ENCODE data around the gene CCER1. TPM values are rescaled to one million over a fixed set of nuclear protein-coding genes. Genes with fewer than 3 reads are reported as not detected.

The CCER1 gene
- total RNA-seq, 4 donors from 2014 or later, result not detected

GRCh38 chr12:90970471-90970870 lies 15.5 kb upstream of the CCER1 start:
- TF ChIP-seq CTCF (IDR thresholded peaks at IDR 0.05) (no peak), POLR2A (IDR thresholded peaks at IDR 0.05) (no peak)
- H3K9me3 ChIP-seq, result no peaks in the 10 kb centered on the region
- H3K27me3 ChIP-seq, result no peaks in the 10 kb centered on the region
- H3K36me3 ChIP-seq, result no peaks in the 10 kb centered on the region
- no peak overlapping the region for H3K4me3 ChIP-seq
- intact Hi-C loops (cut with DNase I; ENCODE audit: low total_unique reads), result loop anchor here (10.0 kb wide), 1 partner anchor 384 kb away; no protein-coding TSS in a partner anchor
- no peak for DNase-seq
- no peak overlapping the region for H3K27ac ChIP-seq
- no peaks in the 10 kb centered on the region for H3K4me1 ChIP-seq

- H3K9me3 ChIP-seq, result no peaks in the 10 kb centered on the region
- intact Hi-C loops (cut with DNase I; ENCODE audit: low total_unique reads), result loop anchor here (10.0 kb wide), 1 partner anchor 385 kb away; no protein-coding TSS in a partner anchor
- TF ChIP-seq POLR2A (IDR thresholded peaks at IDR 0.05) (no peak), CTCF (IDR thresholded peaks at IDR 0.05) (no peak)
Measured at GRCh38 chr12:90969851-90970250, 14.9 kb upstream of the CCER1 start.

GRCh38 chr12:90969346-90969745 lies 14.4 kb upstream of the CCER1 start:
- H3K27me3 ChIP-seq, result no peaks in the 10 kb centered on the region
- intact Hi-C loops (cut with DNase I; ENCODE audit: low total_unique reads), result no loop called here
- H3K4me3 ChIP-seq, result no peak overlapping the region
- no peaks in the 10 kb centered on the region for H3K9me3 ChIP-seq
- H3K36me3 ChIP-seq, result no peaks in the 10 kb centered on the region
- TF ChIP-seq POLR2A (IDR thresholded peaks at IDR 0.05) (no peak), CTCF (IDR thresholded peaks at IDR 0.05) (no peak)
- DNase-seq, result no peak
- H3K27ac ChIP-seq, result no peak overlapping the region
- H3K4me1 ChIP-seq, result no peaks in the 10 kb centered on the region

More at GRCh38 chr12:90969851-90970250, 14.9 kb upstream of the CCER1 start:
- Histone ChIP-seq H3K27ac (no peak overlapping the region), H3K4me3 (no peak overlapping the region), H3K4me1 (no peaks in the 10 kb centered on the region), H3K27me3 (no peaks in the 10 kb centered on the region), H3K36me3 (no peaks in the 10 kb centered on the region)
- DNase-seq, result no peak

GRCh38 chr12:90965204-90965603 lies 10.2 kb upstream of the CCER1 start:
- no peaks in the 10 kb centered on the region for H3K36me3 ChIP-seq
- no peaks in the 10 kb centered on the region for H3K9me3 ChIP-seq
- H3K27me3 ChIP-seq, result no peaks in the 10 kb centered on the region
- no peak for DNase-seq
- intact Hi-C loops (cut with DNase I; ENCODE audit: low total_unique reads), result no loop called here
- no peaks in the 10 kb centered on the region for H3K4me1 ChIP-seq
- H3K4me3 ChIP-seq, result no peak overlapping the region
- no peak overlapping the region for H3K27ac ChIP-seq
- TF ChIP-seq POLR2A (IDR thresholded peaks at IDR 0.05), result no peak
- TF ChIP-seq CTCF (IDR thresholded peaks at IDR 0.05), result no peak

GRCh38 chr12:90964616-90965015 lies 9.6 kb upstream of the CCER1 start:
- no peaks in the 10 kb centered on the region for H3K9me3 ChIP-seq
- no peak for DNase-seq
- intact Hi-C loops (cut with DNase I; ENCODE audit: low total_unique reads), result no loop called here
- no peaks in the 10 kb centered on the region for H3K36me3 ChIP-seq
- no peak overlapping the region for H3K4me3 ChIP-seq
- no peak overlapping the region for H3K27ac ChIP-seq
- no peaks in the 10 kb centered on the region for H3K27me3 ChIP-seq
- no peaks in the 10 kb centered on the region for H3K4me1 ChIP-seq
- TF ChIP-seq CTCF (IDR thresholded peaks at IDR 0.05), result no peak
- no peak for TF ChIP-seq POLR2A (IDR thresholded peaks at IDR 0.05)
